GM19035 (cell line): Measurements from ENCODE around the gene KLHL17.
"Not testable (repeated sequence)": the region's sequence is repeated elsewhere in the genome, so short reads cannot be mapped to it uniquely, and the experiment has no call there.

Experiments used
- ATAC-seq: cut with Tn5 transposase; IDR thresholded peaks from one replicate; pipeline ENCODE4 v1.9.1; 2021; ENCODE audit not compliant: unreplicated experiment

Gene KLHL17

GRCh38 chr1:935751-936231 lies 24.6 kb upstream of the KLHL17 start:
- no peak for ATAC-seq

GRCh38 chr1:936348-937264 lies 23.8 kb upstream of the KLHL17 start:
- ATAC-seq, result no peak

GRCh38 chr1:937521-937920 lies 22.9 kb upstream of the KLHL17 start:
- no peak for ATAC-seq

- no peak for ATAC-seq
Measured at GRCh38 chr1:938088-938683, 22.2 kb upstream of the KLHL17 start.

- no peak for ATAC-seq
Measured at GRCh38 chr1:938711-939489, 21.5 kb upstream of the KLHL17 start.

- ATAC-seq, result no peak
Measured at GRCh38 chr1:939511-940106, 20.8 kb upstream of the KLHL17 start.

- no peak for ATAC-seq
Measured at GRCh38 chr1:940107-941014, 20.0 kb upstream of the KLHL17 start.

GRCh38 chr1:941015-941587 lies 19.3 kb upstream of the KLHL17 start:
- no peak for ATAC-seq

- ATAC-seq, result no peak
Measured at GRCh38 chr1:941588-942383, 18.6 kb upstream of the KLHL17 start.

- ATAC-seq, result no peak
Measured at GRCh38 chr1:942411-942821, 18.0 kb upstream of the KLHL17 start.

GRCh38 chr1:942864-943533 lies 17.4 kb upstream of the KLHL17 start:
- ATAC-seq, result no peak

- no peak for ATAC-seq
Measured at GRCh38 chr1:943545-944340, 16.6 kb upstream of the KLHL17 start.

GRCh38 chr1:944341-945325 lies 15.8 kb upstream of the KLHL17 start:
- no peak for ATAC-seq

- no peak for ATAC-seq
Measured at GRCh38 chr1:945688-946556, 14.5 kb upstream of the KLHL17 start.

- ATAC-seq, result not testable (repeated sequence)
Measured at GRCh38 chr1:946811-947210, 13.6 kb upstream of the KLHL17 start.
